Endothelial cell of umbilical vein (primary cell): ENCODE measurements around the gene PDGFB. TPM values are rescaled to one million over a fixed set of nuclear protein-coding genes. Genes with fewer than 3 reads are reported as not detected.

ENCODE experiments used
- BruUV-seq: library from RNA; stranded (reverse); fragments of 400-500 nt; replicated peaks from 2 replicates; lab custom pipeline; 2021; lab: Mats Ljungman, UMichigan
- CTCF ChIA-PET: fragments of 300-600, 350-600 bp; sonication (Branson Sonifier 250); formaldehyde crosslinking; loops from one replicate; lab custom pipeline; 2021; ENCODE audit warnings: antibody characterized with exemption, inconsistent platforms; lab: Charles Lee
- POLR2A ChIA-PET: fragments of 300-600, 350-600 bp; sonication (Branson Sonifier 250); formaldehyde crosslinking; loops from one replicate; lab custom pipeline; 2021; ENCODE audit warnings: antibody characterized with exemption, inconsistent platforms; lab: Charles Lee
- DNase-seq: peaks from one replicate; pipeline ENCODE4 v3.0.0-alpha.2; 2011; ENCODE audit warnings: low read depth, low spot score
- FAIRE-seq: peaks from 2 replicates; lab custom pipeline; 2011; peaks lifted over from hg19 to GRCh38; lab: Jason Lieb, UNC
- H2AFZ ChIP-seq: 2 replicates; pipeline ENCODE4 v1.6.0; 2012; ENCODE audit warnings: low read depth, low read length, control low read depth, inconsistent platforms
- H3K27ac ChIP-seq: 2 replicates; pipeline ENCODE4 v1.5.1; 2011; ENCODE audit warnings: low read depth, mild to moderate bottlenecking, control low read depth, low read length, moderate library complexity; ENCODE audit not compliant: insufficient read depth
- H3K27me3 ChIP-seq, 2 experiments: 2 replicates each; pipeline versions ENCODE4 v1.6.0 to v1.6.1; 2011; ENCODE audit warnings: low read length in 2 of 2, mixed read lengths in 1 of 2; ENCODE audit not compliant: control insufficient read depth in 2 of 2, insufficient read depth in 2 of 2
- H3K36me3 ChIP-seq, 2 experiments: 2 replicates in 1 of 2; 3 replicates in 1 of 2; pipeline ENCODE4 v1.5.1; 2011; ENCODE audit warnings: low read length in 2 of 2, mild to moderate bottlenecking in 1 of 2, moderate library complexity in 1 of 2; ENCODE audit not compliant: control insufficient read depth in 2 of 2, insufficient read depth in 2 of 2; ENCODE audit errors: extremely low read depth in 1 of 2
- H3K4me1 ChIP-seq: 3 replicates; pipeline ENCODE4 v1.5.1; 2011; ENCODE audit warnings: mild to moderate bottlenecking, low read length; ENCODE audit not compliant: control insufficient read depth, insufficient read depth; ENCODE audit errors: extremely low read depth
- H3K4me2 ChIP-seq: 2 replicates; pipeline ENCODE4 v1.6.1; 2011; ENCODE audit warnings: low read length, control low read depth, mixed read lengths; ENCODE audit not compliant: insufficient read depth
- H3K4me3 ChIP-seq, 3 experiments: fragments of 200-600 bp in 1 of 3; sonication (generic), shearing (Covaris generic) in 1 of 3; replicated peaks in 1 of 3; 2 replicates each; pipeline ENCODE4 v1.5.1; 2011 to 2016; ENCODE audit warnings: control low read depth in 3 of 3, low read length in 3 of 3, mild to moderate bottlenecking in 2 of 3, inconsistent platforms in 1 of 3, low read depth in 1 of 3, moderate library complexity in 1 of 3; ENCODE audit not compliant: insufficient read depth in 1 of 3
- H3K79me2 ChIP-seq: 2 replicates; pipeline ENCODE4 v1.6.0; 2012; ENCODE audit warnings: low read length, inconsistent platforms; ENCODE audit not compliant: control insufficient read depth, insufficient read depth
- H3K9ac ChIP-seq: replicated peaks from 2 replicates; pipeline ENCODE3; 2011; ENCODE audit warnings: low read length, control low read depth; ENCODE audit not compliant: insufficient read depth; ENCODE audit errors: extremely low read depth
- H3K9me1 ChIP-seq: replicated peaks from 3 replicates; pipeline ENCODE4 v1.6.0; 2011; ENCODE audit warnings: mild to moderate bottlenecking, low read length; ENCODE audit not compliant: control insufficient read depth, insufficient read depth; ENCODE audit errors: extremely low read depth
- H3K9me3 ChIP-seq: replicated peaks from 2 replicates; pipeline ENCODE4 v1.5.1; 2012; ENCODE audit warnings: low read length, inconsistent platforms; ENCODE audit not compliant: control insufficient read depth, insufficient read depth
- H4K20me1 ChIP-seq: replicated peaks from 2 replicates; pipeline ENCODE3; 2011; ENCODE audit warnings: mild to moderate bottlenecking, low read length; ENCODE audit not compliant: control insufficient read depth, insufficient read depth; ENCODE audit errors: extremely low read depth
- EZH2 ChIP-seq: IDR thresholded peaks from 2 replicates; pipeline ENCODE4 v1.6.1; 2012; ENCODE audit warnings: borderline replicate concordance, low read depth, mild to moderate bottlenecking, moderate library complexity, low read length, inconsistent platforms; ENCODE audit not compliant: severe bottlenecking
- FOS ChIP-seq: IDR thresholded peaks from 2 replicates; pipeline ENCODE4 v1.6.1; 2011; ENCODE audit warnings: mild to moderate bottlenecking, low read length, moderate library complexity, borderline replicate concordance; ENCODE audit not compliant: insufficient read depth
- GATA2 ChIP-seq: IDR thresholded peaks from 2 replicates; pipeline ENCODE4 v1.7.0; 2011; ENCODE audit warnings: low read depth, mild to moderate bottlenecking, moderate library complexity, mixed read lengths, low read length; ENCODE audit not compliant: insufficient read length, insufficient read depth
- JUN ChIP-seq: IDR thresholded peaks from 2 replicates; pipeline ENCODE4 v1.6.1; 2011; ENCODE audit warnings: borderline replicate concordance, low read depth; ENCODE audit not compliant: insufficient read length, insufficient read depth
- MYC ChIP-seq: IDR thresholded peaks from one replicate; pipeline ENCODE4 v1.6.1; 2011; ENCODE audit warnings: mild to moderate bottlenecking, low read depth, low read length
- POLR2A ChIP-seq: IDR thresholded peaks from 2 replicates; pipeline ENCODE4 v1.6.1; 2012; ENCODE audit warnings: low read depth, mild to moderate bottlenecking, control low read depth, low read length
- POLR2AphosphoS5 ChIP-seq: IDR thresholded peaks from 2 replicates; pipeline ENCODE4 v1.6.1; 2012; ENCODE audit warnings: low read depth, mild to moderate bottlenecking, control low read depth, low read length, moderate library complexity; ENCODE audit not compliant: insufficient read depth
- dilution Hi-C: fragments of 300-500 bp; cut with MboI; formaldehyde crosslinking; loops from one replicate; pipeline ENCODE4 v1.15.0; 2019; ENCODE audit warnings: low sequenced_read_pairs; ENCODE audit not compliant: extremely low pct_ligation_motif_present
- intact Hi-C: fragments of 100-400 bp; cut with micrococcal nuclease; formaldehyde crosslinking; loops from one replicate; pipeline ENCODE4 v1.10.0; 2022
- polyA plus RNA-seq, 4 experiments: library from polyadenylated mRNA; depleted of rRNA in 3 of 4; stranded (reverse) in 3 of 4; unstranded in 1 of 4; fragments of >200 nt; gene quantifications; 2 replicates each; pipeline versions ENCODE4 v1.2.1 to v1.2.3, GENCODE V29; 2011 to 2012; ENCODE audit warnings: missing spikeins in 1 of 4
- total RNA-seq: library from RNA; stranded (reverse); gene quantifications from 2 replicates; pipeline ENCODE4 v1.2.3, GENCODE V29; 2021
- TF ChIP-seq, protein P1 (sequence below): IDR thresholded peaks from 2 replicates; pipeline ENCODE4 v1.6.1; 2011; ENCODE audit not compliant: insufficient read depth, insufficient read length
- TF ChIP-seq, protein P2 (sequence below), 2 donors: IDR thresholded peaks; 1 replicate in 1 of 2; 2 replicates in 1 of 2; pipeline ENCODE4 v1.5.1; 2011; ENCODE audit warnings: low read length in 2 of 2, mild to moderate bottlenecking in 2 of 2, moderate library complexity in 2 of 2, control low read depth in 1 of 2, inconsistent platforms in 1 of 2, low read depth in 1 of 2; ENCODE audit not compliant: insufficient read depth in 1 of 2; ENCODE audit errors: extremely low read depth in 1 of 2

Gene PDGFB
- total and polyA plus RNA-seq, 2 donors (not counting 3 experiments of a cell fraction or from before 2014, with no cell fraction given): 135 to 240 TPM

DNA sequence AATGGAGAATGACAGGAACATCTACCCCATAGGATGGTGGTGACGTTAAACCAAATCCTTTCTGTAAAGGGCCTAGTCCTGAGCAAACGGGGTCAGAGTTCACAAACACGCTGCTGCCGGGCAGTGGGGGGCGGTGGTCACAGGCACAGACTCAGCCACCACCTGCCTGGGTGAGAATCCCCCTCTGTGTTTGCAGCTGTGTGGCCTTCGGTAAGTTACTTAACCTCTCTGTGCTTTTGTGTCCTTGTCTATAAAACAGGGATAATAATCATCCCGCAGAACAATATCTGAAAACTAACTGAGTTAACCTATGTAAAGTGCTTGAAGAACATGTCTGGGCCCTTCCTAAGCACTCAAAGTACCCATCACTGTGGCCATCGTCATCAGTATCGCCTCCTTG, 26.0 kb upstream of the PDGFB start:
- Histone ChIP-seq H3K36me3 (no peaks in the 10 kb centered on the region), H4K20me1 (no peaks in the 10 kb centered on the region), H3K4me2 (no peak overlapping the region), H2AFZ (no peak overlapping the region), H3K4me1 (peaks cover 18% of the 10 kb centered on the region), H3K27me3 (no peaks in the 10 kb centered on the region), H3K9me1 (no peaks in the 10 kb centered on the region), H3K4me3 (no peak overlapping the region), H3K9ac (no peak overlapping the region), H3K79me2 (no peaks in the 10 kb centered on the region), H3K9me3 (no peaks in the 10 kb centered on the region), H3K27ac (no peak overlapping the region)
- intact Hi-C loops (no loop called here), dilution Hi-C loops (no loop called here)
- BruUV-seq: no TSS peak
- ChIA-PET POLR2A (no interaction called here), CTCF (no interaction called here)
- DNase-seq (no peak), FAIRE-seq (no peak)
- TF ChIP-seq EZH2: no peak
- no peak for TF ChIP-seq JUN
- no peak for TF ChIP-seq GATA2
- TF ChIP-seq POLR2A: no peak
- no peak for TF ChIP-seq POLR2AphosphoS5
- no peak for TF ChIP-seq MYC
- no peak for TF ChIP-seq FOS
- TF ChIP-seq, protein P1, sequence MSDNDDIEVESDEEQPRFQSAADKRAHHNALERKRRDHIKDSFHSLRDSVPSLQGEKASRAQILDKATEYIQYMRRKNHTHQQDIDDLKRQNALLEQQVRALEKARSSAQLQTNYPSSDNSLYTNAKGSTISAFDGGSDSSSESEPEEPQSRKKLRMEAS: no peak

DNA sequence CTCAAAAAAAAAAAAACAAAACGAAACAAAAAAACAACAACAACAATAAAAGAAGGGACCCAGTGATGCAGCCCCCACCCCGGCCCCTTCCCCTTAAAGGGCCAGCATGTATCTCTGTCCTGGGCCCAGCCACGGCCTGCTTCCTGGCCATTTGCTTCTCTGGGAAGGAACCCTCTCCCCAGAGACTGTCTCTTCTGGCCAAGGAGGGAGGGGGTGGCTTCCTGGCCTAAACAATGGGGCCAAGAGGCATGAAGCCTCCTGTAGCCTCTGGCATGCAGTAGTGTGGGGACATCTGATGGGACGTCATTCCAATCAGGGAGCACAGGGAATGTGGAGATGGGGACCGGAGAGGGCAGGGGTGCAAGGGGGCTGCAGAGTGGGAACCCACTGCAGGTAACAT, 25.5 kb upstream of the PDGFB start:
- Histone ChIP-seq H3K4me2 (no peak overlapping the region), H2AFZ (no peak overlapping the region), H3K9me1 (no peaks in the 10 kb centered on the region), H3K4me3 (no peak overlapping the region), H3K79me2 (no peaks in the 10 kb centered on the region), H4K20me1 (no peaks in the 10 kb centered on the region), H3K9ac (no peak overlapping the region), H3K36me3 (no peaks in the 10 kb centered on the region), H3K4me1 (peaks cover 18% of the 10 kb centered on the region), H3K9me3 (no peaks in the 10 kb centered on the region), H3K27ac (no peak overlapping the region), H3K27me3 (no peaks in the 10 kb centered on the region)
- intact Hi-C loops (no loop called here), dilution Hi-C loops (no loop called here)
- DNase-seq: peak; percentile 22
- no TSS peak for BruUV-seq
- CTCF ChIA-PET: interaction anchor here (1.8 kb wide), 1 partner anchor 22 kb away, joined by 5 read pairs; no protein-coding TSS in a partner anchor
- POLR2A ChIA-PET: no interaction called here
- FAIRE-seq: peak; percentile 21
- TF ChIP-seq JUN: no peak
- no peak for TF ChIP-seq GATA2
- TF ChIP-seq, protein P1: no peak
- no peak for TF ChIP-seq POLR2A
- TF ChIP-seq MYC: no peak
- TF ChIP-seq FOS: no peak
- TF ChIP-seq POLR2AphosphoS5: no peak
- TF ChIP-seq EZH2: no peak
- TF ChIP-seq, protein P2, sequence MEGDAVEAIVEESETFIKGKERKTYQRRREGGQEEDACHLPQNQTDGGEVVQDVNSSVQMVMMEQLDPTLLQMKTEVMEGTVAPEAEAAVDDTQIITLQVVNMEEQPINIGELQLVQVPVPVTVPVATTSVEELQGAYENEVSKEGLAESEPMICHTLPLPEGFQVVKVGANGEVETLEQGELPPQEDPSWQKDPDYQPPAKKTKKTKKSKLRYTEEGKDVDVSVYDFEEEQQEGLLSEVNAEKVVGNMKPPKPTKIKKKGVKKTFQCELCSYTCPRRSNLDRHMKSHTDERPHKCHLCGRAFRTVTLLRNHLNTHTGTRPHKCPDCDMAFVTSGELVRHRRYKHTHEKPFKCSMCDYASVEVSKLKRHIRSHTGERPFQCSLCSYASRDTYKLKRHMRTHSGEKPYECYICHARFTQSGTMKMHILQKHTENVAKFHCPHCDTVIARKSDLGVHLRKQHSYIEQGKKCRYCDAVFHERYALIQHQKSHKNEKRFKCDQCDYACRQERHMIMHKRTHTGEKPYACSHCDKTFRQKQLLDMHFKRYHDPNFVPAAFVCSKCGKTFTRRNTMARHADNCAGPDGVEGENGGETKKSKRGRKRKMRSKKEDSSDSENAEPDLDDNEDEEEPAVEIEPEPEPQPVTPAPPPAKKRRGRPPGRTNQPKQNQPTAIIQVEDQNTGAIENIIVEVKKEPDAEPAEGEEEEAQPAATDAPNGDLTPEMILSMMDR (IDR thresholded peaks at IDR 0.05; ENCODE audit: extremely low read depth in 1 of 2, insufficient read depth in 1 of 2, low read depth in 1 of 2, low read length in 2 of 2): no peak
